PC-3 (cell line): ENCODE data around the gene PTPRQ. TPM values are rescaled to one million over a fixed set of nuclear protein-coding genes. Genes with fewer than 3 reads are reported as not detected.

Experiments
- ATAC-seq: fragments of 200-7000 bp; cut with Tn5 transposase; 2 replicates; pipeline ENCODE4 v1.9.1; 2020; ENCODE audit warnings: mild to moderate bottlenecking, moderate library complexity
- BruUV-seq: library from RNA; stranded (reverse); fragments of 400-500 nt; replicated peaks from 2 replicates; lab custom pipeline; 2021; lab: Mats Ljungman, UMichigan
- CTCF ChIA-PET: fragments of 300-600 bp; sonication (Branson Sonifier 250); formaldehyde crosslinking; loops from one replicate; lab custom pipeline; 2022; ENCODE audit warnings: antibody characterized with exemption; lab: Charles Lee
- POLR2A ChIA-PET: fragments of 300-600 bp; sonication (Branson Sonifier 250); formaldehyde crosslinking; loops from one replicate; lab custom pipeline; 2022; ENCODE audit warnings: antibody characterized with exemption; ENCODE audit not compliant: unreplicated experiment; lab: Charles Lee
- DNase-seq: peaks from one replicate; pipeline ENCODE4 v3.0.0-alpha.2; 2015
- H2AFZ ChIP-seq: fragments of 300-600 bp; sonication (generic); 2 replicates; pipeline ENCODE4 v1.6.0; 2016; ENCODE audit warnings: antibody characterized with exemption, low read length
- H3F3A ChIP-seq: fragments of 300-600 bp; sonication (generic); one replicate; pipeline ENCODE4 v1.6.0; 2017; ENCODE audit warnings: antibody characterized with exemption, low read length, control low read depth, mild to moderate bottlenecking; ENCODE audit not compliant: unreplicated experiment
- H3K27ac ChIP-seq: fragments of 300-600 bp; sonication (generic); 2 replicates; pipeline ENCODE4 v1.5.1; 2016; ENCODE audit warnings: mild to moderate bottlenecking, low read length
- H3K27me3 ChIP-seq: fragments of 300-600 bp; sonication (generic); 2 replicates; pipeline ENCODE4 v1.6.1; 2016; ENCODE audit warnings: low read length, mixed read lengths
- H3K36me3 ChIP-seq: fragments of 300-600 bp; sonication (generic); 2 replicates; pipeline ENCODE4 v1.6.1; 2016; ENCODE audit warnings: low read depth, mixed run types, low read length, mixed read lengths
- H3K4me1 ChIP-seq: fragments of 300-600 bp; sonication (generic); 2 replicates; pipeline ENCODE4 v1.5.1; 2016; ENCODE audit warnings: low read length; ENCODE audit not compliant: insufficient read depth
- H3K4me2 ChIP-seq: fragments of 300-600 bp; sonication (generic); 2 replicates; pipeline ENCODE4 v1.6.0; 2016; ENCODE audit warnings: low read length
- H3K4me3 ChIP-seq: fragments of 300-600 bp; sonication (generic); 2 replicates; pipeline ENCODE4 v1.5.1; 2016; ENCODE audit warnings: mild to moderate bottlenecking, low read length, mixed read lengths
- H3K79me2 ChIP-seq: fragments of 300-600 bp; sonication (generic); 2 replicates; pipeline ENCODE4 v1.6.1; 2017; ENCODE audit warnings: low read length, mixed read lengths
- H3K9ac ChIP-seq: fragments of 300-600 bp; sonication (generic); 2 replicates; pipeline ENCODE4 v1.6.0; 2016; ENCODE audit warnings: mild to moderate bottlenecking, low read length
- H3K9me2 ChIP-seq: fragments of 300-600 bp; sonication (generic); replicated peaks from 2 replicates; pipeline ENCODE4 v1.6.1; 2016; ENCODE audit warnings: mixed run types, low read length, mixed read lengths
- H3K9me3 ChIP-seq: fragments of 300-600 bp; sonication (generic); 2 replicates; pipeline ENCODE4 v1.6.1; 2016; ENCODE audit warnings: low read length, mixed read lengths
- H4K20me1 ChIP-seq: fragments of 300-600 bp; sonication (generic); 2 replicates; pipeline ENCODE4 v1.6.1; 2016; ENCODE audit warnings: low read length, mixed read lengths
- EZH2 ChIP-seq: fragments of 300-600 bp; sonication (generic); IDR thresholded peaks from one replicate; pipeline ENCODE4 v1.6.1; 2017; ENCODE audit warnings: antibody characterized with exemption, mild to moderate bottlenecking, low read length; ENCODE audit not compliant: unreplicated experiment
- EZH2phosphoT487 ChIP-seq: fragments of 300-600 bp; sonication (generic); IDR thresholded peaks from 2 replicates; pipeline ENCODE4 v1.6.1; 2018; ENCODE audit warnings: mild to moderate bottlenecking, antibody characterized with exemption, low read length, borderline replicate concordance
- intact Hi-C: fragments of 100-400 bp; cut with micrococcal nuclease; formaldehyde crosslinking; loops from 2 replicates; pipeline ENCODE4 v1.9.0; 2023
- total RNA-seq: library from RNA; depleted of rRNA; stranded (reverse); fragments of >200 nt; gene quantifications from 2 replicates; pipeline ENCODE4 v1.2.3, GENCODE V29; 2014
- TF ChIP-seq, protein P1 (sequence below): fragments of 300-600 bp; sonication (generic); conservative IDR thresholded peaks from 2 replicates; pipeline ENCODE4 v1.5.1; 2017; ENCODE audit warnings: antibody characterized with exemption, low read depth, mild to moderate bottlenecking, low read length

PTPRQ gene
- total RNA-seq, 1 experiment from 2014 or later = 0.07 TPM

DNA sequence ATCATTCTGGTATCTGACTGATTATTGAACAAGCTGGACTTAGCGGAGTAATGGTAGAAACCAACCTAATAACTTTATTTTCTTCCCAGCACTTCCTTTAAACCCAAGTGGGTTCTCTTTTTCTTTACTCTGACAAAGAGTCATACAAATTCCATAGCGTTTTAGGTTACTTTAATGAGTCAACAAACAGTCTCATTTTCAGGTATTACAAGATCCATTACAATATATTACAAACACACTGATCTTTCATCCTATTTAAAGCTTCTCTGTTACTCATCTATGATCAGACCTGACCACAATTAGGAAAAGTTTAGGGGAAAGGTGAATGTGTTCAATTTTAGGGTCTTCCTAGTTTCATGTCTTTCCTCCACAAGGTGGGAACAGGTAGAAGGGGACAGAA is 39.4 kb upstream of the PTPRQ start:
- H3K9me3 ChIP-seq = no peaks in the 10 kb centered on the region
- DNase-seq = peak; percentile 54
- no TSS peak for BruUV-seq
- no peak overlapping the region for H2AFZ ChIP-seq
- ATAC-seq = peak; percentile 67
- H3F3A ChIP-seq = no peaks in the 10 kb centered on the region
- POLR2A ChIA-PET = no interaction called here
- H3K4me2 ChIP-seq = peak overlapping the region; percentile 38; the same call in 1 of the 2 replicates
- H3K27me3 ChIP-seq = no peaks in the 10 kb centered on the region
- CTCF ChIA-PET = no interaction called here
- no peaks in the 10 kb centered on the region for H3K36me3 ChIP-seq
- TF ChIP-seq, protein P1, sequence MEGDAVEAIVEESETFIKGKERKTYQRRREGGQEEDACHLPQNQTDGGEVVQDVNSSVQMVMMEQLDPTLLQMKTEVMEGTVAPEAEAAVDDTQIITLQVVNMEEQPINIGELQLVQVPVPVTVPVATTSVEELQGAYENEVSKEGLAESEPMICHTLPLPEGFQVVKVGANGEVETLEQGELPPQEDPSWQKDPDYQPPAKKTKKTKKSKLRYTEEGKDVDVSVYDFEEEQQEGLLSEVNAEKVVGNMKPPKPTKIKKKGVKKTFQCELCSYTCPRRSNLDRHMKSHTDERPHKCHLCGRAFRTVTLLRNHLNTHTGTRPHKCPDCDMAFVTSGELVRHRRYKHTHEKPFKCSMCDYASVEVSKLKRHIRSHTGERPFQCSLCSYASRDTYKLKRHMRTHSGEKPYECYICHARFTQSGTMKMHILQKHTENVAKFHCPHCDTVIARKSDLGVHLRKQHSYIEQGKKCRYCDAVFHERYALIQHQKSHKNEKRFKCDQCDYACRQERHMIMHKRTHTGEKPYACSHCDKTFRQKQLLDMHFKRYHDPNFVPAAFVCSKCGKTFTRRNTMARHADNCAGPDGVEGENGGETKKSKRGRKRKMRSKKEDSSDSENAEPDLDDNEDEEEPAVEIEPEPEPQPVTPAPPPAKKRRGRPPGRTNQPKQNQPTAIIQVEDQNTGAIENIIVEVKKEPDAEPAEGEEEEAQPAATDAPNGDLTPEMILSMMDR = no peak
- 0 out of 2 replicates have a peak overlapping the region, but pooled peaks have one; percentile 1 for H3K27ac ChIP-seq
- peaks cover 13% of the 10 kb centered on the region for H3K4me1 ChIP-seq
- no peak overlapping the region for H3K9ac ChIP-seq
- no peaks in the 10 kb centered on the region for H3K9me2 ChIP-seq
- intact Hi-C loops = no loop called here
- no peak overlapping the region for H3K4me3 ChIP-seq
- no peaks in the 10 kb centered on the region for H3K79me2 ChIP-seq
- no peaks in the 10 kb centered on the region for H4K20me1 ChIP-seq

DNA sequence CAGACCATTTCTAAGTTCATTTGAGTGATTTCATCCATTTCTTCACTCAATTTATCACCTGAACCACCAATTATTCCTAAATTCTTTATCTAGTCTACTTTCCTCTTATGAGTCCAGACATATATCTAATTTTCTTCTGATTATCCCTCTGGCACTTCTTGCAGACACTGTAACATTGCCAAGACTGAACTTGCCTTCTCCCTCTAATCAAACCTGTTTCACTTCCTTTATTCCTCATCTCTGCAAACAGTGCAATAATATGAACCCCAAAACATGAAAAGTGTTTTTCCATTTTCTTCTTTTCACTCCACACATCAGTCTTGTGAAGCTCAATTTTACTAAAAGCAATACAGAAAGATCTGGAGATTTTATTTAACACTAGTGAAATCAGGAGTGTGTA is 37.8 kb upstream of the PTPRQ start:
- Histone ChIP-seq H3K9me3 (no peaks in the 10 kb centered on the region), H3K79me2 (no peaks in the 10 kb centered on the region), H3F3A (no peaks in the 10 kb centered on the region), H3K36me3 (no peaks in the 10 kb centered on the region), H3K4me1 (peaks cover 13% of the 10 kb centered on the region), H3K27ac (no peak overlapping the region), H3K4me2 (no peak overlapping the region), H3K9ac (no peak overlapping the region), H2AFZ (no peak overlapping the region), H3K4me3 (no peak overlapping the region), H3K27me3 (no peaks in the 10 kb centered on the region), H4K20me1 (no peaks in the 10 kb centered on the region), H3K9me2 (no peaks in the 10 kb centered on the region)
- BruUV-seq = no TSS peak
- TF ChIP-seq, protein P1 = no peak
- no peak for TF ChIP-seq EZH2phosphoT487
- TF ChIP-seq EZH2 = no peak
- intact Hi-C loops = no loop called here
- CTCF ChIA-PET = no interaction called here
- no peak for DNase-seq
- no peak for ATAC-seq
- POLR2A ChIA-PET = no interaction called here

DNA sequence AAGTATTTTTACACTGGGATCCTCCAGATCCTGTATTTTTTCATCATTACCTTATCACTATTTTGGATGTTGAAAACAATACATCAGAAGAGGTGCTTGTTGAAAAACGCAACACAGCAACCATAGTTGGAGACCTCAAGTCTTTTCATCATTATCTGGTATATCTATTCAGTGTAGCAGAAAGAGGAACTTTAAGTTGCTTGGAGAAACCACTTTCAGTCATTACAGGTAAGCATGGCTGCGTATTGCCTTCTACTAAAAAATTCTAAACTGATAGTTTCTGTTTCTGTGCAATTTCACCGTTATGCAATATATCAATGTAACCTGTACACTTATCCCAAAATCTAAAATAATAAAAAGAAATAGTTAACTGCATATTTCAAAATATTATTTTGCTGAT is 32.2 kb upstream of the PTPRQ start:
- Histone ChIP-seq H3K36me3 (no peaks in the 10 kb centered on the region), H3F3A (no peaks in the 10 kb centered on the region), H3K4me1 (no peaks in the 10 kb centered on the region), H3K4me2 (no peak overlapping the region), H3K27me3 (peaks cover 3% of the 10 kb centered on the region; the same call in 1 of the 2 replicates), H2AFZ (no peak overlapping the region), H4K20me1 (no peaks in the 10 kb centered on the region), H3K4me3 (no peak overlapping the region), H3K27ac (no peak overlapping the region), H3K79me2 (no peaks in the 10 kb centered on the region), H3K9ac (no peak overlapping the region), H3K9me3 (no peaks in the 10 kb centered on the region), H3K9me2 (no peaks in the 10 kb centered on the region)
- no TSS peak for BruUV-seq
- CTCF ChIA-PET = no interaction called here
- intact Hi-C loops = loop anchor here (1.0 to 10.0 kb wide), 7 partner anchors 99 to 843 kb away; no protein-coding TSS in a partner anchor
- TF ChIP-seq, protein P1 = no peak
- TF ChIP-seq EZH2 (no peak), EZH2phosphoT487 (no peak)
- POLR2A ChIA-PET = no interaction called here
- DNase-seq (no peak), ATAC-seq (no peak)
